ENCODE data around the gene TMTC2. TPM values are rescaled to one million over a fixed set of nuclear protein-coding genes. Genes with fewer than 3 reads are reported as not detected.

TMTC2 gene
- total RNA-seq, 1 donor from 2014 or later: 31.4 TPM

DNA sequence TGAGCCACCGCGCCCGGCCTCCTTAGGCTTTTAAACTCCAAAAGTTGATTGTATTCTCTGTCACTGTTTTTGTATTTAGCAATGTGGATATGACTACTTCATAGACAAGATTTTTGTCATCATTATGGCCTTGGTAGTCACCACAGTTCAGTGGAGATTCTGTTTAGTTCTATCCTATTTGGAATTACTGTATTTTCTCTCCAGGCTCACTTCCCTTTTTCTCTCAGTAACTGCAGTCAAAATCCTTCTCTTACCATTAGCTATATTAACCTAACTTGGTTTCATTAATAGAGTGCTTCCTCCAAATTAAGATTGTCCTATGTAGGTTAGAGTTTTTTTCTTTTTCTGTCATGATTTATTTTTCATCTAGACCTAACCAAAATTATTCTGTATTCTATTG lies 283.9 kb downstream of the TMTC2 start:
- TF ChIP-seq, protein P1, sequence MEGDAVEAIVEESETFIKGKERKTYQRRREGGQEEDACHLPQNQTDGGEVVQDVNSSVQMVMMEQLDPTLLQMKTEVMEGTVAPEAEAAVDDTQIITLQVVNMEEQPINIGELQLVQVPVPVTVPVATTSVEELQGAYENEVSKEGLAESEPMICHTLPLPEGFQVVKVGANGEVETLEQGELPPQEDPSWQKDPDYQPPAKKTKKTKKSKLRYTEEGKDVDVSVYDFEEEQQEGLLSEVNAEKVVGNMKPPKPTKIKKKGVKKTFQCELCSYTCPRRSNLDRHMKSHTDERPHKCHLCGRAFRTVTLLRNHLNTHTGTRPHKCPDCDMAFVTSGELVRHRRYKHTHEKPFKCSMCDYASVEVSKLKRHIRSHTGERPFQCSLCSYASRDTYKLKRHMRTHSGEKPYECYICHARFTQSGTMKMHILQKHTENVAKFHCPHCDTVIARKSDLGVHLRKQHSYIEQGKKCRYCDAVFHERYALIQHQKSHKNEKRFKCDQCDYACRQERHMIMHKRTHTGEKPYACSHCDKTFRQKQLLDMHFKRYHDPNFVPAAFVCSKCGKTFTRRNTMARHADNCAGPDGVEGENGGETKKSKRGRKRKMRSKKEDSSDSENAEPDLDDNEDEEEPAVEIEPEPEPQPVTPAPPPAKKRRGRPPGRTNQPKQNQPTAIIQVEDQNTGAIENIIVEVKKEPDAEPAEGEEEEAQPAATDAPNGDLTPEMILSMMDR (IDR thresholded peaks at IDR 0.05): no peak
- intact Hi-C loops (cut with DNase I): no loop called here
- ATAC-seq: no peak

DNA sequence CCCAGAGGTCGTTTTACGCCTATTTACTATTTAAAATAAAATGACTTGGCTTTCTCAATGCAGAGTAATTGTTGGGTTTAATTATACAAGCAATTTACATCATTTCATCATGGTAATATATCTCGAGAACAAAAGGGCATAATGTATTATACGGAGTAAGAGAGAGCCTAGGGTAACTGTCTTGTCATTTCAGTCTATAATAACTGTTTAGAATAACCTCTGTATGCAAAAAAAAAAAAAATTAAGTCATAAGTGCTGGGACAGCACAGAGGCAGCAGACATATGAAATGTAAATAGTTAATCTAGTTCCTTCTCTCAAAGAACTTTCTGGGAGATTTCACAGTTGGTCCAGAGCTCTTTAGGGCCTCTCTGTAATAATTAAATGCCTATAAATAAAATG lies 284.9 kb downstream of the TMTC2 start:
- no peak for DNase-seq
- TF ChIP-seq, protein P1 (IDR thresholded peaks at IDR 0.05): no peak

More for the DNA sequence above, 283.9 kb downstream of the TMTC2 start:
- Histone ChIP-seq H3K27me3 (ENCODE audit: low read depth) (no peaks in the 10 kb centered on the region), H3K36me3 (no peaks in the 10 kb centered on the region), H3K4me3 (no peak overlapping the region), H3K9me3 (no peaks in the 10 kb centered on the region), H3K27ac (no peak overlapping the region), H3K4me1 (no peaks in the 10 kb centered on the region)
- DNase-seq: no peak

DNA sequence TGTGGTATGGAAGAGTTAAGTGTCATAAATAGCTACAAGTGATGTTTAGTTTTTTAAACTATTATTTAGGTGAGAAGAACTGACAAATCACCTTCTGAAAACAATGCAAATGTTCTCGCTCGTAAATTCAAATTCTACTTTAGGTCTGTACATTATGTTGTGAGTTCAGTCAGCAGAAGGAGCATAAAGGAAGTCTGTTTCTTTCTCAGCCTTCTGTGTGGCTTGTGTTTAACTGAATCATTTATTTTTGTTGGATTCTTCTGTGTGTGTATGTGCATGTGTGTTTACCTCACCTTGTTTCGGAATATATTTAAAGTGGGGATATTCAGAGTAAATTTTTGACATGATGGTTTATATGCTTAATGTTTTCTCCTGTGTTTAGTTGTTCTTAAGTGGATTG lies 285.9 kb downstream of the TMTC2 start:
- Histone ChIP-seq H3K4me3 (no peak overlapping the region), H3K27ac (no peak overlapping the region), H3K9me3 (no peaks in the 10 kb centered on the region), H3K36me3 (no peaks in the 10 kb centered on the region), H3K27me3 (ENCODE audit: low read depth) (no peaks in the 10 kb centered on the region), H3K4me1 (no peaks in the 10 kb centered on the region)
- intact Hi-C loops (cut with DNase I): no loop called here
- TF ChIP-seq, protein P1 (IDR thresholded peaks at IDR 0.05): no peak
- ATAC-seq (no peak), DNase-seq (no peak)

More for the DNA sequence above, 284.9 kb downstream of the TMTC2 start:
- no peak for ATAC-seq
- intact Hi-C loops (cut with DNase I): no loop called here
- Histone ChIP-seq H3K27me3 (ENCODE audit: low read depth) (no peaks in the 10 kb centered on the region), H3K4me3 (no peak overlapping the region), H3K36me3 (no peaks in the 10 kb centered on the region), H3K4me1 (no peaks in the 10 kb centered on the region), H3K9me3 (no peaks in the 10 kb centered on the region), H3K27ac (no peak overlapping the region)

DNA sequence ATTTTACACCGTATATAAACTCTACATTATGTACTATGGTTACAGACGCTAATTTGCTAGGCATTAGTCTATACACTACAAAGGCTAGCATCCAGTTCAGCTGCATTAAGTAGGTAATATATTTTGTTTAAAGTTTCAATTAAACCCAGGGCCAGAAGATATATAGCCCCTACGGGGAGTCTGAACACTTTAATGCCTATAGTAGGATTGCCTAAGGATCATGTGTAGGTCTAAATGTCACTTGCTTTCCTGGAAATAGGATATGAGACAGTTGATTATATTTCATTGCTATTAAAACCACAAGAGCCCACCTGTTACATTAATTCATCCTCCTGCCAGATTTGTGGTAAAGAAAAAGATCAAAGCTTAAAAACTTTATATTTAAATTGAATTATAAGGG lies 286.9 kb downstream of the TMTC2 start:
- Histone ChIP-seq H3K27me3 (ENCODE audit: low read depth) (no peaks in the 10 kb centered on the region), H3K4me3 (no peak overlapping the region), H3K36me3 (no peaks in the 10 kb centered on the region), H3K27ac (no peak overlapping the region), H3K9me3 (no peaks in the 10 kb centered on the region), H3K4me1 (no peaks in the 10 kb centered on the region)
- no peak for ATAC-seq
- TF ChIP-seq, protein P1 (IDR thresholded peaks at IDR 0.05): no peak
- DNase-seq: no peak
- intact Hi-C loops (cut with DNase I): no loop called here

DNA sequence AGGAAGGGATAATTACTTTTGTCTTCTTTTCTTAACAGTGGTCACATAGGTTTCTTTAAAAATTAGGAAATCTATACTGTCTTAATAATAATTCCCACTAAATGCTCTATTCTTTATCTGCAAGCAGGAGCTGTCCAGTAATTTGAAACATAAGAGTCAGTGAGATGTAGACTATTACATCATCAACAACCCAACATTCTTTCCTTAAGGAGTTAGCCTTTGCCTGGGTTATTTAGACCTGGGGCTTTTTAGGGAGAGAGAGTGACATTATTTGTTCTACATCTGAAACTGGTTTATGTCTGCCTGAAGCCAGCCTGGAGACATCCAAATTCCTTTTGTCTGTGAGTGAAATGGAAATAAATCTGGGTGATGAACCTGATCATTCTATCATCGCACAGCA lies 294.4 kb downstream of the TMTC2 start:
- Histone ChIP-seq H3K4me1 (no peaks in the 10 kb centered on the region), H3K27me3 (ENCODE audit: low read depth) (no peaks in the 10 kb centered on the region), H3K36me3 (no peaks in the 10 kb centered on the region), H3K9me3 (no peaks in the 10 kb centered on the region), H3K4me3 (no peak overlapping the region), H3K27ac (no peak overlapping the region)
- ATAC-seq (no peak), DNase-seq (no peak)
- intact Hi-C loops (cut with DNase I): no loop called here
- TF ChIP-seq, protein P1 (IDR thresholded peaks at IDR 0.05): no peak

DNA sequence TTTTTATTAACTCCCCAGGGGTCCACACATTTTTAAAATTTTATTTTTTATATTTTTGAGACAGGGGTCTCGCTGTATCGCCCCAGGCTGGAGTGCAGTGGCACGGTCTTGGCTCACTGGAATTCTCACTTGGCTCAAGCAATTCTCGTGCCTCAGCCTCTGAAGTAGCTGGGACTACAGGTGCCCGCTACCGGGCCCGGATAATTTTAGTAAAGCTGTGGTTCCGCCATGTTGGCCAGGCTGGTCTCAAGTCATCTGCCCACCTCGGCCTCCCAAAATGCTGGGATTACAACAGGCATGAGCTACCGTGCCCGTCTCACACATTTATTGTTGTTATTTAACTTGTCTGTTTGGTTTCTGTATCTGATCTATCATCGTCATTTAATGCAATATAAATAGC lies 307.4 kb downstream of the TMTC2 start:
- Histone ChIP-seq H3K4me1 (no peaks in the 10 kb centered on the region), H3K9me3 (no peaks in the 10 kb centered on the region), H3K27me3 (ENCODE audit: low read depth) (no peaks in the 10 kb centered on the region), H3K4me3 (no peak overlapping the region), H3K36me3 (no peaks in the 10 kb centered on the region), H3K27ac (no peak overlapping the region)
- ATAC-seq (no peak), DNase-seq (no peak)
- TF ChIP-seq, protein P1 (IDR thresholded peaks at IDR 0.05): no peak
- intact Hi-C loops (cut with DNase I): no loop called here

All from lower lobe of right lung (tissue), 2 donors.